ENCODE data around the gene FOXO3.

FOXO3 gene

DNA sequence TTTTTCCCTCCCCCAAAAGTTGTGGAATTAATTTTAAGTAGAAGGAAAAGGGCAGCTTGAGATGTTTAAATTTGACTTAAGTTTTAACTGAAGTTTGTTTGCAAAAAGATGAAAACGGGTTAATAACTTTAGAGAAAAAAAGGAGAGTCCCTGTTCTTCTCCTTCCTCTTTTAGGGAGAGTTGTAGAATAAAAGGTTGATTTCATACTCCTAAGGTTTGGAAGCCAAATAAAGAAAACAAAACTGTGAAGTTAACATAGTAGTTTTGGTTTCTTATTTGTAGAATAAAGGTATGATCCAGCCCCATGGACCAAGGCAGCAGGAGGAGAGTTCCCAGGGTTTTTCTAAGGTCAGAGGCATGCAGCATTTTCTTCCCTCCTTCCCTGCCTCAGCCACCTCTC, 33.4 kb downstream of the FOXO3 start:
- TF ChIP-seq, protein P1, sequence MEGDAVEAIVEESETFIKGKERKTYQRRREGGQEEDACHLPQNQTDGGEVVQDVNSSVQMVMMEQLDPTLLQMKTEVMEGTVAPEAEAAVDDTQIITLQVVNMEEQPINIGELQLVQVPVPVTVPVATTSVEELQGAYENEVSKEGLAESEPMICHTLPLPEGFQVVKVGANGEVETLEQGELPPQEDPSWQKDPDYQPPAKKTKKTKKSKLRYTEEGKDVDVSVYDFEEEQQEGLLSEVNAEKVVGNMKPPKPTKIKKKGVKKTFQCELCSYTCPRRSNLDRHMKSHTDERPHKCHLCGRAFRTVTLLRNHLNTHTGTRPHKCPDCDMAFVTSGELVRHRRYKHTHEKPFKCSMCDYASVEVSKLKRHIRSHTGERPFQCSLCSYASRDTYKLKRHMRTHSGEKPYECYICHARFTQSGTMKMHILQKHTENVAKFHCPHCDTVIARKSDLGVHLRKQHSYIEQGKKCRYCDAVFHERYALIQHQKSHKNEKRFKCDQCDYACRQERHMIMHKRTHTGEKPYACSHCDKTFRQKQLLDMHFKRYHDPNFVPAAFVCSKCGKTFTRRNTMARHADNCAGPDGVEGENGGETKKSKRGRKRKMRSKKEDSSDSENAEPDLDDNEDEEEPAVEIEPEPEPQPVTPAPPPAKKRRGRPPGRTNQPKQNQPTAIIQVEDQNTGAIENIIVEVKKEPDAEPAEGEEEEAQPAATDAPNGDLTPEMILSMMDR (IDR thresholded peaks at IDR 0.05), result no peak
- H3K27me3 Mint-ChIP-seq (ENCODE audit: low read depth, poor library complexity), result no peaks in the 10 kb centered on the region
- H3K4me3 Mint-ChIP-seq, result no peak overlapping the region
- DNase-seq, result no peak
- no peaks in the 10 kb centered on the region for H3K9me3 Mint-ChIP-seq
- peaks cover 88% of the 10 kb centered on the region for H3K4me1 Mint-ChIP-seq
- peaks cover 9% of the 10 kb centered on the region for H3K36me3 Mint-ChIP-seq (ENCODE audit: low read depth)
- H3K27ac Mint-ChIP-seq, result no peak overlapping the region

DNA sequence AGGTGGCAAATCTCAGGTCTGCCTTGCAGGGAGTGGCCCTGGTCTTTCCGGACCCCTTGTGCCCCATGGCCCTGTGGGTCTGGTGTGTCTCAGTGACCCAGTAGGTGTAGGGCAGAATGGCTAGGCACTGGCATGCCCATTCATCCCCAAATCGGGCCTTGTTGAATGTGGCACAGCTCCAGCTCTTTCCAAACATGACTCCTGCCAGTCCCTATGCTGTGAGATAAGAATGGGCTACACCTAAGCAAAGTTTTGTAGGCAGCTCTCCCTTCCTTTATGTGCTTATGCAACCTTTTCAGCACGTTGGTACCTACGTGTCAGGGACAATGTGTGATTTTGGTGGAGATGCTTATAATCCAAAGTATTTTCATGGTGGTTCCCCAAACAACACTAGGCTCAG, 33.9 kb downstream of the FOXO3 start:
- Mint-ChIP-seq H3K27ac (no peak overlapping the region), H3K36me3 (ENCODE audit: low read depth) (peaks cover 9% of the 10 kb centered on the region), H3K4me1 (peaks cover 88% of the 10 kb centered on the region), H3K9me3 (no peaks in the 10 kb centered on the region), H3K27me3 (ENCODE audit: low read depth, poor library complexity) (peaks cover 3% of the 10 kb centered on the region), H3K4me3 (no peak overlapping the region)
- TF ChIP-seq, protein P1 (IDR thresholded peaks at IDR 0.05), result no peak
- no peak for DNase-seq

DNA sequence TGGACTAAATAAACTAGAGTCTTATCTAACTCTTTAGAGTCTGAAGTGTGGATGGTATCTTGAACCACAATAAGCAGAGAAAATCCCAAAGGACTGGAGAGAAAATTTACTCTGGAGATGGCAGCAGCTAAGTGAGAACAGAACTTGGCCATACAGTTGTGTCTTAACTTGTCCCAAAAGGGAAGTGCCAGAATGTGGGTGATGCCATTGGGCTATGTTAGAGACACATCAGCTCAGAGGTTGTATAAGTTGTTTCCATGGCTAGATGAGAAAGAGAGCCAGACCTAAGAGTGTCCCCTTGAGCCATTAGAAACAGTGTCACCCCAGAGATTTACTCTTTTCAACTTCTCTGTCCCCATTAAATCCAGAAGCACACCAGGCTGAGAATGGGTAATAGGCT, 36.2 kb downstream of the FOXO3 start:
- H3K4me3 Mint-ChIP-seq, result no peak overlapping the region
- no peak for DNase-seq
- peaks cover 14% of the 10 kb centered on the region for H3K36me3 Mint-ChIP-seq (ENCODE audit: low read depth)
- H3K27me3 Mint-ChIP-seq (ENCODE audit: low read depth, poor library complexity), result peaks cover 3% of the 10 kb centered on the region
- TF ChIP-seq, protein P1 (IDR thresholded peaks at IDR 0.05), result no peak
- H3K27ac Mint-ChIP-seq, result no peak overlapping the region
- H3K9me3 Mint-ChIP-seq, result no peaks in the 10 kb centered on the region
- peaks cover 66% of the 10 kb centered on the region for H3K4me1 Mint-ChIP-seq

DNA sequence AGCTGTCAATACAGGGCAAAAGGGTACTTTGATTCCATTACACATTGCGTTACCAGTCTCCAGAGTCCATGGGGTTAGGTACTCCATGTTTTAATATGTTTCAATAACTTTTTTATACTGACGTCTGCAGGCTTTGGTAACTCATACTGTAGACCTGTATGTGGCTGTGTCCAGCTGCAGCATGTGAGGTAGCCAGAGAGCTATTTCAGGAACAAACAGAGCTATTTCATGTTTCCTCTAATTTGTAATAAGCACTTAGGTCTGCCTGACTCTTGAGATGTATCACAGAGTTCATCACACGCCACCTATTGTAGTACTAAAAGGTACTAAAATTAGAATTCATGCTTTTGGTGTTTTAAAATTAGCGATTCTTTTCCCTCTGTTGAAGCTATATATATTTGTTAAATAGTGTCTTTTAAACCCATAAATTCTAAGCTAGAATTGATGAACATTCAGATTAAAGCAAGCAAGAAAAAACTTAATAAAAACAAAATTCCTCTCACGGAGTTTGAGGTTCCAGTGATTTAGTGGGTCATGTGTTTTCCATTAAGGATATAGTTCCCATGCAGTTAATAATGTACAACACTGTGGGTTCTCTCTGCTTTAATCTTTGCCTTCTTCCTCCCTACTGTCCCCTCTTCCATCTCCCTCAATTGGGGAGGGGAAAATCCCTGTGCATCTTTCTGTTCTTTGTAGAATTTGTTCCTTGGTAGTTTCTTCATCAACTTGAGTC, 37.0 kb downstream of the FOXO3 start:
- Mint-ChIP-seq H3K27ac (no peak overlapping the region), H3K4me3 (no peak overlapping the region), H3K27me3 (ENCODE audit: low read depth, poor library complexity) (peaks cover 3% of the 10 kb centered on the region), H3K4me1 (peaks cover 58% of the 10 kb centered on the region), H3K36me3 (ENCODE audit: low read depth) (peaks cover 10% of the 10 kb centered on the region), H3K9me3 (no peaks in the 10 kb centered on the region)
- TF ChIP-seq, protein P1 (IDR thresholded peaks at IDR 0.05), result no peak
- no peak for DNase-seq

DNA sequence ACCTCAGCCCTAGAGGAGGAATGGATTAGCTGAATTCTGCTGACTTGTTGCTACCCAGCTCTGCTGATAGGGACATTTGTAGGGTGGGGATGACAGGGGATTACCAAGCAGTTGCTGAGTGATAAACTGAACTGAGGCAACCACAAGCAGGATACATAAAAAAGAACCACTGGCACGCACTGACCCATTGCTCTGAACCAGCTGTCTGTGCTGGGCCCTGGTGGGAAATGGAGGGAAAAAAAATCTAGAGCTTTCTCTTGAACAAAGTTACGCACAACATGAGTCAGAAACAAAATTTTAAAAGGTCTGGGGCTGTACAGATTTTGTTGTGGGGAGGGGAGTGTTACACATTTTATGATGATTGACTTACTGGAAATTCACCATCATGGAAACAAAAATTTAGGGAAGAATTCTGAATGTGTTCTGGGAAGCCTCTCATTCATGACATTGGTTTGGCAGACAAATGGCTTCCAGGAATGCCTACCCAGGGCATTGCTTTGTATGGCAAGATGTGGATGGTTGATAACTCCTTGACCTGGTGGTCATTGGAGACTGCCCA, 37.7 kb downstream of the FOXO3 start:
- Mint-ChIP-seq H3K27me3 (ENCODE audit: low read depth, poor library complexity) (peaks cover 3% of the 10 kb centered on the region), H3K36me3 (ENCODE audit: low read depth) (peaks cover 5% of the 10 kb centered on the region), H3K4me3 (no peak overlapping the region), H3K27ac (no peak overlapping the region), H3K9me3 (no peaks in the 10 kb centered on the region), H3K4me1 (peaks cover 52% of the 10 kb centered on the region)
- no peak for DNase-seq
- TF ChIP-seq, protein P1 (IDR thresholded peaks at IDR 0.05), result no peak

DNA sequence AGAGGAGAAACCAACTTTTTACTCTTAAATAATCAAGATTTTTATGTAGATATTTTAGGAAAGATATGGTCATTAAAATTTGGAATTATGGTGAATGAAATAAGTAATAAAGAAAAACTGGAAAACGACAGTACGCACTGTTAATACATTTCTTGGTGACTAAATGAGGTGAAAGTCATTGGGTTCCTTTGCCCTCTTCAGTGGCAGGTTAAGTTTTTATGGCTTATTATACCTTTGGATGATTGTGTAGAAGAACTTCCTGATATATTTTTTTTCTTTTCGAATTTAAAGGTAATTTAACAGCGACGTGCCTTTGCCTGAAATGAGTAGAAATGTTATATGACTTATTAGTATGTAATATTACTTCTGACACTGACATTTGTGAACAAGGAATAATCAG, 43.4 kb downstream of the FOXO3 start:
- no peak overlapping the region for H3K4me3 Mint-ChIP-seq
- TF ChIP-seq, protein P1 (IDR thresholded peaks at IDR 0.05), result no peak
- DNase-seq, result no peak
- H3K27me3 Mint-ChIP-seq (ENCODE audit: low read depth, poor library complexity), result peaks cover 3% of the 10 kb centered on the region
- peaks cover 10% of the 10 kb centered on the region for H3K36me3 Mint-ChIP-seq (ENCODE audit: low read depth)
- no peak overlapping the region for H3K27ac Mint-ChIP-seq
- H3K9me3 Mint-ChIP-seq, result no peaks in the 10 kb centered on the region
- H3K4me1 Mint-ChIP-seq, result peaks cover 24% of the 10 kb centered on the region

Data from nephron progenitor cell (in vitro differentiated cells).